ENCODE results near the gene ELAVL4.

DNA sequence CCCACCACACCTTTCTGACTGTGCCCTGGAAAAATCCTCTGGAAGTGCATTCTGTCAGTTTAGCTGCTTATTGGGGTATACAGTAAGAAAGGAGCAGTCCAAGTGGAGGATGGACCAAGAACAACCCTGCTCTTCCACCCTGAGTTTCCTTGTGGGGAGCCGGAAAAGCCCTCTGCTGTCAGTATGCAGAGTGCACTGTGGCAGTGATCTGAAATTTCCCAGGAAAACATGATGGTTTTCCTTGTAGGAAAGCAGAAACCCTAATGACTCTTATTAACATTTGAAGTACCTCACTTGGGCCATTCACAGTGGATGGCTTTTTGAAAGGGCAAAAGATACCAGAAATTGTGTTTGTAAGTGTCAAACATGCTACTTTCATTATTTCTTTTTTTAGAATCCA, 20.5 kb downstream of the ELAVL4 start:
- no peak for TF ChIP-seq POLR2A (IDR thresholded peaks at IDR 0.05; ENCODE audit: borderline replicate concordance, extremely low read depth, insufficient read depth, insufficient read length)
- TF ChIP-seq, protein P1, sequence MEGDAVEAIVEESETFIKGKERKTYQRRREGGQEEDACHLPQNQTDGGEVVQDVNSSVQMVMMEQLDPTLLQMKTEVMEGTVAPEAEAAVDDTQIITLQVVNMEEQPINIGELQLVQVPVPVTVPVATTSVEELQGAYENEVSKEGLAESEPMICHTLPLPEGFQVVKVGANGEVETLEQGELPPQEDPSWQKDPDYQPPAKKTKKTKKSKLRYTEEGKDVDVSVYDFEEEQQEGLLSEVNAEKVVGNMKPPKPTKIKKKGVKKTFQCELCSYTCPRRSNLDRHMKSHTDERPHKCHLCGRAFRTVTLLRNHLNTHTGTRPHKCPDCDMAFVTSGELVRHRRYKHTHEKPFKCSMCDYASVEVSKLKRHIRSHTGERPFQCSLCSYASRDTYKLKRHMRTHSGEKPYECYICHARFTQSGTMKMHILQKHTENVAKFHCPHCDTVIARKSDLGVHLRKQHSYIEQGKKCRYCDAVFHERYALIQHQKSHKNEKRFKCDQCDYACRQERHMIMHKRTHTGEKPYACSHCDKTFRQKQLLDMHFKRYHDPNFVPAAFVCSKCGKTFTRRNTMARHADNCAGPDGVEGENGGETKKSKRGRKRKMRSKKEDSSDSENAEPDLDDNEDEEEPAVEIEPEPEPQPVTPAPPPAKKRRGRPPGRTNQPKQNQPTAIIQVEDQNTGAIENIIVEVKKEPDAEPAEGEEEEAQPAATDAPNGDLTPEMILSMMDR (IDR thresholded peaks at IDR 0.05 in 2 of 3, conservative IDR thresholded peaks at IDR 0.05 in 1 of 3; ENCODE audit: borderline replicate concordance in 1 of 3, insufficient read depth in 1 of 3, low read depth in 2 of 3, low read length in 2 of 3) = no peak

Measured in HCT116 (cell line).